A549 (cell line): ENCODE measurements around the gene TNFRSF11A. TPM values are rescaled to one million over a fixed set of nuclear protein-coding genes. Genes with fewer than 3 reads are reported as not detected.

ENCODE experiments used
- ATAC-seq, 2 experiments: fragments of 200-7000 bp in 1 of 2; fragments of >200 bp in 1 of 2; cut with Nextera tagmentation in 1 of 2; cut with Tn5 transposase in 1 of 2; 3 replicates each; pipeline versions ENCODE4 v1.8.0 to v1.9.1; 2018 to 2020; ENCODE audit warnings: mild to moderate bottlenecking in 1 of 2, moderate library complexity in 1 of 2
- CTCF ChIA-PET: fragments of 300-600 bp; sonication (Branson Sonifier 250); formaldehyde crosslinking; extraction: SDS; loops from one replicate; lab custom pipeline; 2021; ENCODE audit warnings: antibody characterized with exemption, inconsistent platforms; lab: Yijun Ruan, JAX
- POLR2A ChIA-PET: fragments of 350-600 bp; formaldehyde crosslinking; extraction: SDS; loops from one replicate; lab custom pipeline; 2021; ENCODE audit warnings: antibody characterized with exemption, inconsistent platforms; lab: Yijun Ruan, JAX
- DNase-seq, 2 experiments: peaks; one replicate each; pipeline versions ENCODE4 v3.0.0 to v3.0.0-alpha.2; 2011 to 2016; ENCODE audit warnings: low read depth in 1 of 2, low spot score in 1 of 2
- FAIRE-seq: peaks from 2 replicates; lab custom pipeline; 2011; peaks lifted over from hg19 to GRCh38; lab: Jason Lieb, UNC
- H3K27ac ChIP-seq, 2 experiments: fragments of >200 bp; sonication (Bioruptor Twin); formaldehyde crosslinking; 3 replicates each; pipeline ENCODE4 v1.5.1; 2016 to 2017
- H3K4me1 ChIP-seq: fragments of >200 bp; sonication (Bioruptor Twin); formaldehyde crosslinking; 3 replicates; pipeline ENCODE4 v1.6.1; 2016
- H3K4me2 ChIP-seq: fragments of >200 bp; sonication (Bioruptor Twin); formaldehyde crosslinking; 3 replicates; pipeline ENCODE4 v1.6.1; 2016
- H3K4me3 ChIP-seq: fragments of >200 bp; sonication (Bioruptor Twin); formaldehyde crosslinking; 3 replicates; pipeline ENCODE4 v1.5.1; 2016
- H3K9me3 ChIP-seq: fragments of >200 bp; sonication (Bioruptor Twin); formaldehyde crosslinking; 3 replicates; pipeline ENCODE4 v1.6.1; 2016
- ATOH8 ChIP-seq: fragments of 250-450 bp; sonication (Bioruptor Pico); IDR thresholded peaks from 2 replicates; pipeline ENCODE4 v1.5.0; 2020; ENCODE audit warnings: low read depth, mild to moderate bottlenecking, moderate library complexity
- CEBPB ChIP-seq, 2 experiments: fragments of >200 bp in 1 of 2; sonication (Bioruptor Twin) in 1 of 2; formaldehyde crosslinking in 1 of 2; IDR thresholded peaks; 2 replicates each; pipeline ENCODE4 v1.6.1; 2012 to 2016
- CHD4 ChIP-seq: fragments of 200-600 bp; sonication (generic); IDR thresholded peaks from 2 replicates; pipeline ENCODE4 v1.6.1; 2016; ENCODE audit warnings: antibody characterized with exemption, mild to moderate bottlenecking, borderline replicate concordance
- EHMT2 ChIP-seq: fragments of 200-600 bp; sonication (generic); IDR thresholded peaks from 2 replicates; pipeline ENCODE4 v1.6.1; 2016; ENCODE audit warnings: antibody characterized with exemption, low read depth, mild to moderate bottlenecking, moderate library complexity
- EP300 ChIP-seq, 2 experiments: fragments of >200 bp; sonication (Bioruptor Twin); formaldehyde crosslinking; IDR thresholded peaks; 2 replicates in 1 of 2; 3 replicates in 1 of 2; pipeline ENCODE4 v1.6.1; 2016 to 2017
- FOSL2 ChIP-seq, 2 experiments: fragments of 450-650 bp in 1 of 2; fragments of >200 bp in 1 of 2; sonication (Bioruptor Twin) in 1 of 2; formaldehyde crosslinking; IDR thresholded peaks; 2 replicates each; pipeline versions ENCODE4 v1.5.0 to v1.6.1; 2016 to 2020; ENCODE audit warnings: mild to moderate bottlenecking in 1 of 2, moderate library complexity in 1 of 2
- HDAC2 ChIP-seq: fragments of 200-600 bp; sonication (generic); IDR thresholded peaks from 2 replicates; pipeline ENCODE4 v1.6.1; 2016
- HES2 ChIP-seq: fragments of >200 bp; sonication (Bioruptor Twin); formaldehyde crosslinking; IDR thresholded peaks from 2 replicates; pipeline ENCODE4 v1.6.1; 2016
- JUNB ChIP-seq: fragments of >200 bp; sonication (Bioruptor Twin); formaldehyde crosslinking; IDR thresholded peaks from 2 replicates; pipeline ENCODE4 v1.6.1; 2016
- KDM5A ChIP-seq: fragments of 200-600 bp; sonication (generic); IDR thresholded peaks from 2 replicates; pipeline ENCODE4 v1.6.1; 2016; ENCODE audit warnings: antibody characterized with exemption, mild to moderate bottlenecking
- NR3C1 ChIP-seq: fragments of >200 bp; sonication (Bioruptor Twin); formaldehyde crosslinking; IDR thresholded peaks from 3 replicates; pipeline ENCODE4 v1.6.1; 2017
- RARB ChIP-seq: fragments of 250-450 bp; sonication (Bioruptor Pico); IDR thresholded peaks from 2 replicates; pipeline ENCODE4 v1.8.0; 2021; ENCODE audit warnings: mild to moderate bottlenecking, moderate library complexity
- SMC3 ChIP-seq: fragments of >200 bp; sonication (Bioruptor Twin); formaldehyde crosslinking; IDR thresholded peaks from 3 replicates; pipeline ENCODE4 v1.6.1; 2018; ENCODE audit warnings: inconsistent platforms
- SREBF2 ChIP-seq: fragments of 450-650 bp; IDR thresholded peaks from 2 replicates; pipeline ENCODE4 v1.6.1; 2014; ENCODE audit warnings: mild to moderate bottlenecking, moderate library complexity
- TP53 ChIP-seq: fragments of 250-450 bp; sonication (Bioruptor Pico); IDR thresholded peaks from 2 replicates; pipeline ENCODE4 v1.5.0; 2021; ENCODE audit warnings: mild to moderate bottlenecking, moderate library complexity
- USF2 ChIP-seq: fragments of 450-650 bp; IDR thresholded peaks from 2 replicates; pipeline ENCODE4 v1.6.1; 2014; ENCODE audit warnings: antibody characterized with exemption
- ZSCAN20 ChIP-seq: fragments of 250-450 bp; sonication (Bioruptor Pico); IDR thresholded peaks from 2 replicates; pipeline ENCODE4 v1.8.0; 2022; ENCODE audit warnings: mild to moderate bottlenecking, moderate library complexity
- WGBS: methylation state at CpG from one replicate; pipeline ENCODE4 v1.1.6; 2017; ENCODE audit errors: missing lambda C conversion rate; 5-methylcytosine and 5-hydroxymethylcytosine counted together
- polyA plus RNA-seq, 4 experiments: library from polyadenylated mRNA; depleted of rRNA in 3 of 4; stranded (reverse); fragments of >200 nt; fragmentation: RNase III in 1 of 4; extraction: RNeasy Plus Mini Kit Qiagen cat#74134 plus additional on column Dnase treatment in 1 of 4; gene quantifications; 2 replicates in 3 of 4; 3 replicates in 1 of 4; pipeline ENCODE4 v1.2.3, GENCODE V29; 2011 to 2017
- TF ChIP-seq, protein P1 (sequence below): fragments of 200-600 bp; sonication (generic); IDR thresholded peaks from 2 replicates; pipeline ENCODE4 v1.6.1; 2016; ENCODE audit warnings: antibody characterized with exemption, mild to moderate bottlenecking, moderate library complexity

TNFRSF11A gene
- polyA plus RNA-seq, 2 of the 4 experiments (the other 2 are of a cell fraction), result 1.9 to 4.0 TPM

DNA sequence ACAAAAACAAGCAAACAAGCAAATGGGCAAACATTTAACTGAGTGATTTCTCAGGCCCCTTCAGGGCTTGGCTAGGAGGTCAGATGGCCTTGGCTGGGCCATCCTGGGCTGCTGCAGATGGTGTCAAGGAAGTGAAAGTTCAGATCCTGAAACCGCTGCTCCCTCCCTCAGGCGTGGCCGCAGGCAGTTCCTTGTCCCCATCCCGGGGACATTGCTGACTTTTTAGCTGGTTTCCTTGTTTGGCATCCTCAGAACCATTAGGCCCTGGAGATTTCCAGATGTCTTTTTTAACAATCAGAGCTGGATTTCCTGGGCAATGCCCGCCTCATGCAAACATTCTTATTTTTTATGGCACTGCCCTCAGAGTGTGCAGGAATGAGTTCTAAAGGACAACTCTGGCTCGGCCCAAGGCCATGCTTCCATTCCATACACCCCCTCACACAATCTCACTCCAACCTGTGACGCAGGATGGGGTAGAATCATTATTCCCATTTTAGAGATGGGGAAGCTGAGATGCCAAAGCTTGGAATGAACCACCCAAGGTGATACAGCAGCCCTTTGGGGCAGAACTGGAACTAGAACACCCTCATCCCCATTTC, 111.6 kb downstream of the TNFRSF11A start:
- Histone ChIP-seq H3K4me2 (peak overlapping the region; percentile 60), H3K4me3 (no peak overlapping the region), H3K27ac (peak overlapping the region; percentile 40 to 84; a peak in 5 of 6 replicates), H3K4me1 (peaks cover 22% of the 10 kb centered on the region), H3K9me3 (no peaks in the 10 kb centered on the region)
- ATAC-seq (peak in 1 of 2 experiments; percentile 21; a peak in 1 of 6 replicates), DNase-seq (no peak), FAIRE-seq (no peak)
- TF ChIP-seq CHD4, result no peak
- TF ChIP-seq, protein P1, sequence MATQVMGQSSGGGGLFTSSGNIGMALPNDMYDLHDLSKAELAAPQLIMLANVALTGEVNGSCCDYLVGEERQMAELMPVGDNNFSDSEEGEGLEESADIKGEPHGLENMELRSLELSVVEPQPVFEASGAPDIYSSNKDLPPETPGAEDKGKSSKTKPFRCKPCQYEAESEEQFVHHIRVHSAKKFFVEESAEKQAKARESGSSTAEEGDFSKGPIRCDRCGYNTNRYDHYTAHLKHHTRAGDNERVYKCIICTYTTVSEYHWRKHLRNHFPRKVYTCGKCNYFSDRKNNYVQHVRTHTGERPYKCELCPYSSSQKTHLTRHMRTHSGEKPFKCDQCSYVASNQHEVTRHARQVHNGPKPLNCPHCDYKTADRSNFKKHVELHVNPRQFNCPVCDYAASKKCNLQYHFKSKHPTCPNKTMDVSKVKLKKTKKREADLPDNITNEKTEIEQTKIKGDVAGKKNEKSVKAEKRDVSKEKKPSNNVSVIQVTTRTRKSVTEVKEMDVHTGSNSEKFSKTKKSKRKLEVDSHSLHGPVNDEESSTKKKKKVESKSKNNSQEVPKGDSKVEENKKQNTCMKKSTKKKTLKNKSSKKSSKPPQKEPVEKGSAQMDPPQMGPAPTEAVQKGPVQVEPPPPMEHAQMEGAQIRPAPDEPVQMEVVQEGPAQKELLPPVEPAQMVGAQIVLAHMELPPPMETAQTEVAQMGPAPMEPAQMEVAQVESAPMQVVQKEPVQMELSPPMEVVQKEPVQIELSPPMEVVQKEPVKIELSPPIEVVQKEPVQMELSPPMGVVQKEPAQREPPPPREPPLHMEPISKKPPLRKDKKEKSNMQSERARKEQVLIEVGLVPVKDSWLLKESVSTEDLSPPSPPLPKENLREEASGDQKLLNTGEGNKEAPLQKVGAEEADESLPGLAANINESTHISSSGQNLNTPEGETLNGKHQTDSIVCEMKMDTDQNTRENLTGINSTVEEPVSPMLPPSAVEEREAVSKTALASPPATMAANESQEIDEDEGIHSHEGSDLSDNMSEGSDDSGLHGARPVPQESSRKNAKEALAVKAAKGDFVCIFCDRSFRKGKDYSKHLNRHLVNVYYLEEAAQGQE, result no peak
- TF ChIP-seq SREBF2, result no peak
- TF ChIP-seq ZSCAN20, result no peak
- TF ChIP-seq EP300 (IDR thresholded peaks at IDR 0.05), result no peak
- no peak for TF ChIP-seq HES2
- TF ChIP-seq ATOH8, result no peak
- TF ChIP-seq USF2, result no peak
- ChIA-PET CTCF (interaction anchor here (1.2 to 3.1 kb wide), 4 partner anchors 11 to 88 kb away, joined by 3 to 19 read pairs (median 4); no protein-coding TSS in a partner anchor), POLR2A (interaction anchor here (1.2 to 2.3 kb wide), 4 partner anchors 11 to 90 kb away, joined by 4 to 8 read pairs (median 6); partner anchors contain the start of gene ZCCHC2)
- 76% methylated on average over 7 of the region's 7 CpGs for WGBS

- ATAC-seq, result peak; percentile 78 to 82
- WGBS, result 37% methylated on average over 10 of the region's 11 CpGs
- H3K4me1 ChIP-seq, result peaks cover 22% of the 10 kb centered on the region
- no peak for FAIRE-seq
- CTCF ChIA-PET, result interaction anchor here (1.2 to 3.1 kb wide), 4 partner anchors 12 to 87 kb away, joined by 3 to 19 read pairs (median 4); no protein-coding TSS in a partner anchor
- H3K9me3 ChIP-seq, result no peaks in the 10 kb centered on the region
- H3K4me3 ChIP-seq, result no peak overlapping the region
- H3K4me2 ChIP-seq, result peak overlapping the region; percentile 60
- TF ChIP-seq CEBPB (IDR thresholded peaks at IDR 0.05), result 0 out of 4 replicates have a peak, but pooled peaks of 1 of the 2 experiments have one; percentile 23
- TF ChIP-seq NR3C1, result no peak
- no peak for TF ChIP-seq FOSL2 (IDR thresholded peaks at IDR 0.05)
- TF ChIP-seq FOSL2 (CRISPR knock-in tag; IDR thresholded peaks at IDR 0.05), result peak; percentile 46; the same call in 1 of the 2 replicates
- H3K27ac ChIP-seq, result peak overlapping the region; percentile 40 to 84
- no peak for DNase-seq
- POLR2A ChIA-PET, result interaction anchor here (1.2 to 2.3 kb wide), 4 partner anchors 12 to 89 kb away, joined by 4 to 8 read pairs (median 6); partner anchors contain the start of gene ZCCHC2
Measured at GRCh38 chr18:62437235-62438017, 112.3 kb downstream of the TNFRSF11A start.

- Histone ChIP-seq H3K9me3 (no peaks in the 10 kb centered on the region), H3K27ac (peak overlapping the region; percentile 40 to 84), H3K4me1 (peaks cover 22% of the 10 kb centered on the region), H3K4me2 (peak overlapping the region; percentile 60), H3K4me3 (no peak overlapping the region)
- no peak for TF ChIP-seq TP53 (CRISPR knock-in tag)
- no peak for TF ChIP-seq EHMT2
- no peak for TF ChIP-seq RARB (CRISPR knock-in tag)
- TF ChIP-seq SMC3, result no peak
- TF ChIP-seq KDM5A, result no peak
- TF ChIP-seq HDAC2, result no peak
- TF ChIP-seq JUNB, result no peak
- ChIA-PET POLR2A (interaction anchor here (1.2 to 2.3 kb wide), 4 partner anchors 12 to 89 kb away, joined by 4 to 8 read pairs (median 6); partner anchors contain the start of gene ZCCHC2), CTCF (interaction anchor here (0.7 to 3.1 kb wide), 4 partner anchors 10 to 86 kb away, joined by 3 to 19 read pairs (median 4); no protein-coding TSS in a partner anchor)
- ATAC-seq (peak; percentile 41 to 75; a peak in 3 of 6 replicates), FAIRE-seq (no peak), DNase-seq (no peak)
- 26% methylated on average over 10 of the region's 10 CpGs for WGBS
Measured at GRCh38 chr18:62438018-62438329, 112.9 kb downstream of the TNFRSF11A start.
